T-cell (primary cell): ENCODE measurements around the gene GRIK4. TPM values are rescaled to one million over a fixed set of nuclear protein-coding genes. Genes with fewer than 3 reads are reported as not detected.
A peak's percentile ranks its signal among the peaks of the same experiment; 100 is the strongest.

ENCODE experiments used
- ATAC-seq, 4 experiments: fragments of 200-7000 bp in 3 of 4; fragments of 150-1000 bp in 1 of 4; cut with Tn5 transposase; replicated peaks in 1 of 4; 1 replicate in 3 of 4; 2 replicates in 1 of 4; pipeline ENCODE4 v1.10.0; 2021; ENCODE audit warnings: moderate library complexity in 3 of 4, mild to moderate bottlenecking in 2 of 4, moderate number of reproducible peaks in 1 of 4
- CTCF ChIA-PET, 2 donors: fragments of 300-600 bp; sonication (Branson Sonifier 250); formaldehyde crosslinking; loops; one replicate each; lab custom pipeline; 2022; ENCODE audit warnings: antibody characterized with exemption in 2 of 2; lab: Charles Lee
- POLR2A ChIA-PET, 2 donors: fragments of 300-600 bp; sonication (Branson Sonifier 250); formaldehyde crosslinking; loops; one replicate each; lab custom pipeline; 2022; ENCODE audit warnings: antibody characterized with exemption in 2 of 2; lab: Charles Lee
- DNase-seq, 35 experiments: peaks; one replicate each; pipeline versions ENCODE4 v3.0.0 to v3.0.0-alpha.2; 2013 to 2023
- H3K27ac ChIP-seq: one replicate; pipeline ENCODE4 v1.5.1; 2013; ENCODE audit warnings: low read length
- H3K27me3 ChIP-seq, 2 experiments: replicated peaks in 1 of 2; 1 replicate in 1 of 2; 2 replicates in 1 of 2; pipeline versions ENCODE4 v1.6.1 to v1.7.0; 2013; ENCODE audit warnings: low read length in 1 of 2, mixed read lengths in 1 of 2; ENCODE audit not compliant: control insufficient read depth in 2 of 2, insufficient read depth in 2 of 2; ENCODE audit errors: extremely low read depth in 1 of 2
- H3K36me3 ChIP-seq, 2 donors: 1 replicate in 1 of 2; 2 replicates in 1 of 2; pipeline versions ENCODE4 v1.6.1 to v1.7.0; 2013; ENCODE audit warnings: low read length in 1 of 2; ENCODE audit not compliant: control insufficient read depth in 2 of 2, insufficient read depth in 1 of 2; ENCODE audit errors: extremely low read depth in 1 of 2
- H3K4me1 ChIP-seq, 2 experiments: 1 replicate in 1 of 2; 2 replicates in 1 of 2; pipeline versions ENCODE4 v1.6.1 to v1.7.0; 2013; ENCODE audit warnings: low read length in 2 of 2, mixed read lengths in 1 of 2; ENCODE audit not compliant: insufficient read depth in 2 of 2, control insufficient read depth in 1 of 2; ENCODE audit errors: extremely low read depth in 1 of 2
- H3K4me3 ChIP-seq, 2 donors: 1 replicate in 1 of 2; 2 replicates in 1 of 2; pipeline versions ENCODE4 v1.5.1 to v1.7.0; 2013; ENCODE audit warnings: mild to moderate bottlenecking in 2 of 2, low read length in 1 of 2, moderate library complexity in 1 of 2; ENCODE audit not compliant: control insufficient read depth in 1 of 2; ENCODE audit errors: extremely low read depth in 1 of 2
- H3K9me3 ChIP-seq: 2 replicates; pipeline ENCODE4 v1.7.0; 2013
- H3K27ac Mint-ChIP-seq, 2 donors: one replicate each; pipeline ENCODE4 v1.8.0; 2020 to 2021; ENCODE audit warnings: mild to moderate bottlenecking in 2 of 2, mixed read lengths in 2 of 2
- H3K27me3 Mint-ChIP-seq, 2 donors: one replicate each; pipeline ENCODE4 v1.8.0; 2021 to 2022; ENCODE audit warnings: mixed read lengths in 2 of 2
- H3K36me3 Mint-ChIP-seq: one replicate; pipeline ENCODE4 v1.8.0; 2021; ENCODE audit warnings: mixed read lengths
- H3K4me1 Mint-ChIP-seq, 3 donors: one replicate each; pipeline ENCODE4 v1.8.0; 2020 to 2022; ENCODE audit warnings: mixed read lengths in 3 of 3, mild to moderate bottlenecking in 1 of 3
- H3K4me3 Mint-ChIP-seq, 3 donors: one replicate each; pipeline ENCODE4 v1.8.0; 2020 to 2022; ENCODE audit warnings: mild to moderate bottlenecking in 3 of 3, mixed read lengths in 3 of 3, moderate library complexity in 3 of 3
- H3K9me3 Mint-ChIP-seq, 3 donors: one replicate each; pipeline ENCODE4 v1.8.0; 2020 to 2022; ENCODE audit warnings: mixed read lengths in 3 of 3
- WGBS: methylation state at CpG from one replicate; pipeline ENCODE4 v1.1.5; 2013; ENCODE audit warnings: missing lambda C conversion rate; ENCODE audit not compliant: insufficient coverage; 5-methylcytosine and 5-hydroxymethylcytosine counted together
- total RNA-seq, 35 experiments: library from RNA in 6 of 35; stranded (reverse) in 6 of 35; fragments of 120-200 nt in 1 of 35; gene quantifications; one replicate each; pipeline versions ENCODE4 v1.2.1 to v1.2.4 and lab custom pipeline; 2013 to 2026

Gene GRIK4
- total RNA-seq, 5 donors from 2014 or later (not counting 1 experiment from before 2014, with no cell fraction given), result 0.09 TPM; not detected in 4

GRCh38 chr11:120494595-120494994 is 17.0 kb upstream of the GRIK4 start:
- H3K36me3 Mint-ChIP-seq, result no peaks in the 10 kb centered on the region
- ATAC-seq, result no peak
- H3K36me3 ChIP-seq, result no peaks in the 10 kb centered on the region
- no peaks in the 10 kb centered on the region for H3K4me1 ChIP-seq
- H3K27ac ChIP-seq, result no peak overlapping the region
- H3K4me1 Mint-ChIP-seq, result no peaks in the 10 kb centered on the region
- H3K4me3 Mint-ChIP-seq, result no peak overlapping the region
- H3K9me3 ChIP-seq, result no peaks in the 10 kb centered on the region
- no peaks in the 10 kb centered on the region for H3K9me3 Mint-ChIP-seq
- no CpG with 5 or more reads among the region's 2 CpGs for WGBS
- CTCF ChIA-PET, result no interaction called here
- POLR2A ChIA-PET, result interaction anchor here in 1 of 2 donors (0.5 kb wide), 1 partner anchor 75 kb away, joined by 3 read pairs; no protein-coding TSS in a partner anchor
- peaks cover 2 to 9% of the 10 kb centered on the region in 2 experiments for H3K27me3 ChIP-seq
- DNase-seq, result no peak
- H3K27ac Mint-ChIP-seq, result no peak overlapping the region
- H3K4me3 ChIP-seq, result no peak overlapping the region
- peaks cover 18% of the 10 kb centered on the region in 2 donors for H3K27me3 Mint-ChIP-seq

- ChIA-PET POLR2A (no interaction called here), CTCF (no interaction called here)
- H3K4me3 ChIP-seq, result no peak overlapping the region
- Mint-ChIP-seq H3K36me3 (no peaks in the 10 kb centered on the region), H3K9me3 (no peaks in the 10 kb centered on the region), H3K27me3 (peaks cover 46% of the 10 kb centered on the region in 2 donors), H3K27ac (no peak overlapping the region), H3K4me3 (no peak overlapping the region), H3K4me1 (no peaks in the 10 kb centered on the region)
- H3K4me1 ChIP-seq, result no peaks in the 10 kb centered on the region
- 88% methylated on average over 4 of the region's 8 CpGs for WGBS
- no peaks in the 10 kb centered on the region for H3K9me3 ChIP-seq
- H3K36me3 ChIP-seq, result no peaks in the 10 kb centered on the region
- no peak overlapping the region for H3K27ac ChIP-seq
- ATAC-seq (no peak), DNase-seq (no peak)
- peaks cover 6 to 26% of the 10 kb centered on the region in 2 experiments for H3K27me3 ChIP-seq
Measured at GRCh38 chr11:120499088-120499487, 12.5 kb upstream of the GRIK4 start.

- H3K9me3 Mint-ChIP-seq, result no peaks in the 10 kb centered on the region
- DNase-seq (no peak), ATAC-seq (no peak)
- Histone ChIP-seq H3K27me3 (peaks cover 6 to 30% of the 10 kb centered on the region in 2 experiments), H3K9me3 (no peaks in the 10 kb centered on the region), H3K4me1 (no peaks in the 10 kb centered on the region), H3K4me3 (no peak overlapping the region), H3K36me3 (no peaks in the 10 kb centered on the region), H3K27ac (no peak overlapping the region)
- H3K36me3 Mint-ChIP-seq, result no peaks in the 10 kb centered on the region
- peak overlapping the region in 1 of 2 donors; percentile 20 for H3K27ac Mint-ChIP-seq
- ChIA-PET CTCF (no interaction called here), POLR2A (no interaction called here)
- H3K4me1 Mint-ChIP-seq, result no peaks in the 10 kb centered on the region
- 100% methylated on average over 1 of the region's 5 CpGs for WGBS
- no peak overlapping the region for H3K4me3 Mint-ChIP-seq
- peaks cover 52% of the 10 kb centered on the region in 2 donors for H3K27me3 Mint-ChIP-seq
Measured at GRCh38 chr11:120499859-120500258, 11.7 kb upstream of the GRIK4 start.

DNA sequence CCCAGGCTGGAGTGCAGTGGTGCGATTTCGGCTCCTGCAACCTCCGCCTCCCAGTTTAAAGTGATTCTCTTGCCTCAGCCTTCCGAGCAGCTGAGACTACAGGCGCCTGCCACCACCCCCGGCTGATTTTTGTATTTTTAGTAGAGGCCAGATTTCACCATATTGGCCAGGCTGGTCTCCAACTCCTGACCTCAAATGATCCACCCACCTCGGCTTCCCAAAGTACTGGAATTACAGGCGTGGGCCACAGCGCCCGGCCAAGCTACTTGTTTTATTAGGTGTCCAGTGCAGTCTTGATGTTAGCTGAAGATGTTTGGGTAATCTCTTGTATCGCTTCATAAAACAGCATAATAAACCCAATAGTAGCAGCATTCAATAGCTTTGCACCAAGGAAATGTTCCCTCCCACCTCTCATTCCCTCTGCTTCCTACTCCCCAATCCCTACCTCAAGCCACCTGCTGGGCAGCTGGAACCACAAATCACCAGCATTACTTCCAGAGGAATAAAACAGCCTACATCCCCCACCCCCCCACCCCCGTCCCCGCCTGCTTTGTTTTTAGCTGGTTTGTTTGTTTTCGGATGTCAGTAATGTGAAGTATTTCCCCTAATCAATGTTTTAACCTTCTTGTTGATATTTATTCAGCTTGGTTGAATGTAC is 11.0 kb upstream of the GRIK4 start:
- ChIA-PET POLR2A (no interaction called here), CTCF (no interaction called here)
- H3K4me1 Mint-ChIP-seq, result no peaks in the 10 kb centered on the region
- H3K27me3 ChIP-seq, result peaks cover 6 to 32% of the 10 kb centered on the region in 2 experiments
- H3K9me3 Mint-ChIP-seq, result no peaks in the 10 kb centered on the region
- H3K27me3 Mint-ChIP-seq, result peaks cover 51 to 53% of the 10 kb centered on the region in 2 donors
- no peaks in the 10 kb centered on the region for H3K4me1 ChIP-seq
- H3K36me3 Mint-ChIP-seq, result no peaks in the 10 kb centered on the region
- DNase-seq (no peak), ATAC-seq (no peak)
- H3K9me3 ChIP-seq, result no peaks in the 10 kb centered on the region
- no peaks in the 10 kb centered on the region for H3K36me3 ChIP-seq
- no peak overlapping the region for H3K27ac ChIP-seq
- H3K27ac Mint-ChIP-seq, result no peak overlapping the region
- H3K4me3 ChIP-seq, result no peak overlapping the region
- no peak overlapping the region for H3K4me3 Mint-ChIP-seq
- 100% methylated on average over 2 of the region's 14 CpGs for WGBS

- Mint-ChIP-seq H3K36me3 (no peaks in the 10 kb centered on the region), H3K27me3 (peaks cover 55 to 56% of the 10 kb centered on the region in 2 donors), H3K9me3 (no peaks in the 10 kb centered on the region), H3K4me1 (no peaks in the 10 kb centered on the region), H3K4me3 (no peak overlapping the region), H3K27ac (no peak overlapping the region)
- Histone ChIP-seq H3K27me3 (peaks cover 5 to 33% of the 10 kb centered on the region in 2 experiments), H3K27ac (no peak overlapping the region), H3K36me3 (no peaks in the 10 kb centered on the region), H3K4me1 (no peaks in the 10 kb centered on the region), H3K9me3 (no peaks in the 10 kb centered on the region), H3K4me3 (no peak overlapping the region)
- no CpG with 5 or more reads among the region's 2 CpGs for WGBS
- DNase-seq, result no peak
- POLR2A ChIA-PET, result no interaction called here
- CTCF ChIA-PET, result interaction anchor here in 1 of 2 donors (0.7 kb wide), 1 partner anchor 350 kb away, joined by 3 read pairs; no protein-coding TSS in a partner anchor
- ATAC-seq, result no peak
Measured at GRCh38 chr11:120501440-120501839, 10.1 kb upstream of the GRIK4 start.

- Mint-ChIP-seq H3K4me1 (no peaks in the 10 kb centered on the region), H3K27me3 (peaks cover 54 to 60% of the 10 kb centered on the region in 2 donors), H3K4me3 (no peak overlapping the region), H3K27ac (no peak overlapping the region), H3K36me3 (no peaks in the 10 kb centered on the region), H3K9me3 (no peaks in the 10 kb centered on the region)
- H3K4me3 ChIP-seq, result no peak overlapping the region
- H3K27me3 ChIP-seq, result peaks cover 5 to 30% of the 10 kb centered on the region in 2 experiments
- no peaks in the 10 kb centered on the region for H3K36me3 ChIP-seq
- no peak for DNase-seq
- no peak for ATAC-seq
- no peak overlapping the region for H3K27ac ChIP-seq
- ChIA-PET POLR2A (no interaction called here), CTCF (interaction anchor here in 1 of 2 donors (0.6 kb wide), 1 partner anchor 1178 kb away, joined by 6 read pairs; no protein-coding TSS in a partner anchor)
- no peaks in the 10 kb centered on the region for H3K4me1 ChIP-seq
- 80% methylated on average over 1 of the region's 5 CpGs for WGBS
- no peaks in the 10 kb centered on the region for H3K9me3 ChIP-seq
Measured at GRCh38 chr11:120501976-120502755, 9.4 kb upstream of the GRIK4 start.
